Type B pancreatic cell (in vitro differentiated cells): ENCODE data around the gene CNTNAP2. TPM values are rescaled to one million over a fixed set of nuclear protein-coding genes. Genes with fewer than 3 reads are reported as not detected.
"Not testable (repeated sequence)": the region's sequence is repeated elsewhere in the genome, so short reads cannot be mapped to it uniquely, and the experiment has no call there.

Source experiments
- DNase-seq: peaks from one replicate; pipeline ENCODE4 v3.0.0; 2021; ENCODE audit warnings: mixed read lengths; ENCODE audit not compliant: unreplicated experiment; ENCODE audit errors: extremely low spot score
- H3K27ac Mint-ChIP-seq: 2 replicates; pipeline ENCODE4 v1.8.0; 2021; ENCODE audit warnings: mild to moderate bottlenecking, mixed read lengths
- H3K27me3 Mint-ChIP-seq: 2 replicates; pipeline ENCODE4 v1.8.0; 2021; ENCODE audit warnings: mixed read lengths
- H3K36me3 Mint-ChIP-seq: 2 replicates; pipeline ENCODE4 v1.8.0; 2021; ENCODE audit warnings: mixed read lengths
- H3K4me1 Mint-ChIP-seq: one replicate; pipeline ENCODE4 v1.8.0; 2021; ENCODE audit warnings: mixed read lengths; ENCODE audit not compliant: unreplicated experiment
- H3K4me3 Mint-ChIP-seq: 2 replicates; pipeline ENCODE4 v1.8.0; 2021; ENCODE audit warnings: mild to moderate bottlenecking, mixed read lengths
- H3K9me3 Mint-ChIP-seq: 2 replicates; pipeline ENCODE4 v1.8.0; 2021; ENCODE audit warnings: mixed read lengths
- total RNA-seq: library from RNA; stranded (reverse); gene quantifications from 2 replicates; pipeline ENCODE4 v1.2.1, GENCODE V29; 2021; ENCODE audit warnings: low replicate concordance
- TF ChIP-seq, protein P1 (sequence below): fragments of 200-600 bp; sonication (generic); conservative IDR thresholded peaks from 2 replicates; pipeline ENCODE4 v1.5.0; 2021; ENCODE audit warnings: antibody characterized with exemption, mild to moderate bottlenecking

CNTNAP2 gene
- total RNA-seq, 1 donor from 2014 or later = 26.8 TPM

- H3K4me1 Mint-ChIP-seq = no peaks in the 10 kb centered on the region
- no peak overlapping the region for H3K4me3 Mint-ChIP-seq
- peaks cover 6% of the 10 kb centered on the region for H3K9me3 Mint-ChIP-seq
- TF ChIP-seq, protein P1, sequence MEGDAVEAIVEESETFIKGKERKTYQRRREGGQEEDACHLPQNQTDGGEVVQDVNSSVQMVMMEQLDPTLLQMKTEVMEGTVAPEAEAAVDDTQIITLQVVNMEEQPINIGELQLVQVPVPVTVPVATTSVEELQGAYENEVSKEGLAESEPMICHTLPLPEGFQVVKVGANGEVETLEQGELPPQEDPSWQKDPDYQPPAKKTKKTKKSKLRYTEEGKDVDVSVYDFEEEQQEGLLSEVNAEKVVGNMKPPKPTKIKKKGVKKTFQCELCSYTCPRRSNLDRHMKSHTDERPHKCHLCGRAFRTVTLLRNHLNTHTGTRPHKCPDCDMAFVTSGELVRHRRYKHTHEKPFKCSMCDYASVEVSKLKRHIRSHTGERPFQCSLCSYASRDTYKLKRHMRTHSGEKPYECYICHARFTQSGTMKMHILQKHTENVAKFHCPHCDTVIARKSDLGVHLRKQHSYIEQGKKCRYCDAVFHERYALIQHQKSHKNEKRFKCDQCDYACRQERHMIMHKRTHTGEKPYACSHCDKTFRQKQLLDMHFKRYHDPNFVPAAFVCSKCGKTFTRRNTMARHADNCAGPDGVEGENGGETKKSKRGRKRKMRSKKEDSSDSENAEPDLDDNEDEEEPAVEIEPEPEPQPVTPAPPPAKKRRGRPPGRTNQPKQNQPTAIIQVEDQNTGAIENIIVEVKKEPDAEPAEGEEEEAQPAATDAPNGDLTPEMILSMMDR = no peak
- DNase-seq = no peak
- H3K27me3 Mint-ChIP-seq = no peaks in the 10 kb centered on the region
- H3K36me3 Mint-ChIP-seq = no peaks in the 10 kb centered on the region
- H3K27ac Mint-ChIP-seq = no peak overlapping the region
These were observed 2305.4 kb downstream of the CNTNAP2 start for GRCh38 chr7:148422030-148422429.

- H3K4me1 Mint-ChIP-seq, H3K36me3 Mint-ChIP-seq, H3K4me3 Mint-ChIP-seq, H3K27me3 Mint-ChIP-seq, H3K9me3 Mint-ChIP-seq, H3K27ac Mint-ChIP-seq, DNase-seq: not testable (repeated sequence)
These were observed 2309.8 kb downstream of the CNTNAP2 start for GRCh38 chr7:148426393-148426792.

DNA sequence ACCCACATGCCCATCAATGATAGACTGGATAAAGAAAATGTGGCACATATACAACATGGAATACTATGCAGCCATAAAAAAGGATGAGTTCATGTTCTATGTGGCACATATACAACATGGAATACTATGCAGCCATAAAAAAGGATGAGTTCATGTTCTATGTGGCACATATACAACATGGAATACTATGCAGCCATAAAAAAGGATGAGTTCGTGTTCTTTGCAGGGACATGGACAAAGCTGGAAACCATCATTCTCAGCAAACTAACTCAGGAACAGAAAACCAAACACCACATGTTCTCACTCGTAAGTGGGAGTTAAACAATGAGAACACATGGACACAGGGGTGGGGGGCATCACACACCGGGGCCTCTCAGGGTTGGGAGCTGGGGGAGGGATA is 2314.1 kb downstream of the CNTNAP2 start:
- peaks cover 19% of the 10 kb centered on the region for H3K4me1 Mint-ChIP-seq
- not testable (repeated sequence) for H3K4me3 Mint-ChIP-seq, H3K36me3 Mint-ChIP-seq, H3K9me3 Mint-ChIP-seq, H3K27ac Mint-ChIP-seq, DNase-seq, H3K27me3 Mint-ChIP-seq

- no peak overlapping the region for H3K4me3 Mint-ChIP-seq
- no peaks in the 10 kb centered on the region for H3K36me3 Mint-ChIP-seq
- no peaks in the 10 kb centered on the region for H3K27me3 Mint-ChIP-seq
- TF ChIP-seq, protein P1 = no peak
- DNase-seq = no peak
- no peaks in the 10 kb centered on the region for H3K9me3 Mint-ChIP-seq
- no peak overlapping the region for H3K27ac Mint-ChIP-seq
- peaks cover 19% of the 10 kb centered on the region for H3K4me1 Mint-ChIP-seq
These were observed 2317.1 kb downstream of the CNTNAP2 start for GRCh38 chr7:148433521-148434180.

GRCh38 chr7:148434181-148434757 is 2317.7 kb downstream of the CNTNAP2 start:
- H3K27ac Mint-ChIP-seq = no peak overlapping the region
- H3K36me3 Mint-ChIP-seq = no peaks in the 10 kb centered on the region
- TF ChIP-seq, protein P1 = no peak
- H3K9me3 Mint-ChIP-seq = no peaks in the 10 kb centered on the region
- no peak for DNase-seq
- no peaks in the 10 kb centered on the region for H3K27me3 Mint-ChIP-seq
- H3K4me3 Mint-ChIP-seq = peak overlapping the region; percentile 24
- H3K4me1 Mint-ChIP-seq = peaks cover 19% of the 10 kb centered on the region

DNA sequence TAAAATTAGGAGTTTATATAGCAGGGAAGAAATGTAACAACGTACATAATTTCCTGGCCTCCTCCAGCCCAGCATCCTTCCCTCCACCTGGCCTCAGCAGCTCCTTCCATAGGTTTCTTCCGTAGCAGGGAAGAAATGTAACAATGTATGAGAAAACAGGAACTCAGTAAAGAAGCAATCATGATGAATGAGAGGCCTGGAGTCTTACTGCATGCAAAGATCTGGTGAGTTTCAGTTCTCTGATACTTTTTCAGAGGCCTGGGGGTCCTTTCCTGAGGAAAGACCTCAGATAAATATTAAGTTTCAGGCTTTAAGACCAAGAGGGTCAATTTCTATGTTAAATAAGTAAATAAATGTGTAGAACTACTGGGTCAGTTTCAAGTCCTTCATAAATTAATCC is 2318.3 kb downstream of the CNTNAP2 start:
- Mint-ChIP-seq H3K27ac (no peak overlapping the region), H3K9me3 (no peaks in the 10 kb centered on the region), H3K36me3 (no peaks in the 10 kb centered on the region), H3K4me3 (no peak overlapping the region), H3K4me1 (peaks cover 19% of the 10 kb centered on the region), H3K27me3 (no peaks in the 10 kb centered on the region)
- no peak for DNase-seq
- TF ChIP-seq, protein P1 = no peak
